Coronary artery (tissue), 2 donors: Measurements from ENCODE around the gene DOCK9.

Experiments
- DNase-seq: peaks from one replicate; pipeline ENCODE4 v3.0.0-alpha.2; 2017; ENCODE audit warnings: low spot score
- H3K27ac ChIP-seq, 2 donors: fragments of 200-600 bp; sonication (generic); one replicate each; pipeline ENCODE4 v1.5.1; 2016 to 2019
- H3K4me3 ChIP-seq: fragments of 200-600 bp; sonication (generic); 2 replicates; pipeline ENCODE4 v1.5.1; 2016; ENCODE audit warnings: mild to moderate bottlenecking, moderate library complexity
- TF ChIP-seq, protein P1 (sequence below): fragments of 200-600 bp; sonication (generic); IDR thresholded peaks from one replicate; pipeline ENCODE4 v1.5.1; 2019; ENCODE audit warnings: antibody characterized with exemption

Gene DOCK9

DNA sequence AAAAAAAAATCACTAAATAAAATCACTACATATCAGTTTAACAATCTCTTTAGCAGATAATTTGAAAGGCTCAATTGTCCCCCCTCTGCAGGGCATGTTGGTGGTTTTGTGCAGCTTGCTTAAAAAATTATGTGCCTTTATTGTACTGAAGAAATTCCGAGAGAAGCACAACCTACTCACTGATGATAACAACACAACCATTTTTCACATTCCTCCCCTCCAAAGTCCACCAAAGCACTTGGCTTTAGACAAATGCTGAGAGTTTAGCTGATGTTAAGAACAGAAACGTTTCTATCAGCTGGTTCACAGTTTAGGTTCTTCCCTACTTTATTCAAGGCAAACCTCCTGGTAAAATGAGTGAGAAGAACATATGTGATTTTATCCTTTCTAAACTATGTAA, 923 bp downstream of the DOCK9 start:
- no peak for DNase-seq
- TF ChIP-seq, protein P1, sequence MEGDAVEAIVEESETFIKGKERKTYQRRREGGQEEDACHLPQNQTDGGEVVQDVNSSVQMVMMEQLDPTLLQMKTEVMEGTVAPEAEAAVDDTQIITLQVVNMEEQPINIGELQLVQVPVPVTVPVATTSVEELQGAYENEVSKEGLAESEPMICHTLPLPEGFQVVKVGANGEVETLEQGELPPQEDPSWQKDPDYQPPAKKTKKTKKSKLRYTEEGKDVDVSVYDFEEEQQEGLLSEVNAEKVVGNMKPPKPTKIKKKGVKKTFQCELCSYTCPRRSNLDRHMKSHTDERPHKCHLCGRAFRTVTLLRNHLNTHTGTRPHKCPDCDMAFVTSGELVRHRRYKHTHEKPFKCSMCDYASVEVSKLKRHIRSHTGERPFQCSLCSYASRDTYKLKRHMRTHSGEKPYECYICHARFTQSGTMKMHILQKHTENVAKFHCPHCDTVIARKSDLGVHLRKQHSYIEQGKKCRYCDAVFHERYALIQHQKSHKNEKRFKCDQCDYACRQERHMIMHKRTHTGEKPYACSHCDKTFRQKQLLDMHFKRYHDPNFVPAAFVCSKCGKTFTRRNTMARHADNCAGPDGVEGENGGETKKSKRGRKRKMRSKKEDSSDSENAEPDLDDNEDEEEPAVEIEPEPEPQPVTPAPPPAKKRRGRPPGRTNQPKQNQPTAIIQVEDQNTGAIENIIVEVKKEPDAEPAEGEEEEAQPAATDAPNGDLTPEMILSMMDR, result no peak
- H3K27ac ChIP-seq, result peak overlapping the region in 1 of 2 donors; percentile 61

GRCh38 chr13:98976338-98976737, 1.5 kb downstream of the DOCK9 start:
- TF ChIP-seq, protein P1, result no peak
- Histone ChIP-seq H3K27ac (peak overlapping the region in 1 of 2 donors; percentile 48), H3K4me3 (peak overlapping the region; percentile 65)
- DNase-seq, result no peak

More for the DNA sequence above, 923 bp downstream of the DOCK9 start:
- H3K4me3 ChIP-seq, result peak overlapping the region; percentile 65

DNA sequence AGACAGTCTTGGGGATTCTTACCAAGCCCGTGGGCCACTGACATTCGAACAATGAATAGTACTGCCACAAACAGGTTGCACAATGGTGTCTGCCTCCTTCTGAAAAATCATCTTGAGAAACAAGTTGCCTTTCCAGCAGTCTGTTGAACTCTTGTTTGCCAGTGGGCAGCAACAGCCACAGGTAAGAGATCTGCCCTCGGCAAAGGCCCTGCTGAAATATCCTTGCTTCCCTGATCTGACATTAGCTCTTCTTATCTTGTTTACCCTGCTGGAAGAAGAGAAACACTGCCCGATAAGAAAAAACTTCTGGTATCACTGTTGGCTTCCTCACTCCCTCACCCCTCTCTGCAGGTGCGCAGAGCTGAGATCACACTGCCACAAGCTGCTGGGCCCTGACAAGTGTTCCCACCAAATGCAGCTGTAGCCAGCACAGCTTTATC, 2.0 kb downstream of the DOCK9 start:
- H3K27ac ChIP-seq, result peak overlapping the region in 1 of 2 donors; percentile 48
- no peak for DNase-seq
- TF ChIP-seq, protein P1, result no peak

GRCh38 chr13:98974053-98974452, 3.8 kb downstream of the DOCK9 start:
- TF ChIP-seq, protein P1, result no peak
- peak overlapping the region; percentile 16 for H3K4me3 ChIP-seq
- H3K27ac ChIP-seq, result peak overlapping the region in 1 of 2 donors; percentile 71
- DNase-seq, result no peak

More for the DNA sequence above, 2.0 kb downstream of the DOCK9 start:
- peak overlapping the region; percentile 65 for H3K4me3 ChIP-seq

GRCh38 chr13:98972627-98973026, 5.2 kb downstream of the DOCK9 start:
- DNase-seq, result no peak
- TF ChIP-seq, protein P1, result no peak
- H3K27ac ChIP-seq, result peak overlapping the region in 1 of 2 donors; percentile 37
- H3K4me3 ChIP-seq, result peak overlapping the region; percentile 17

GRCh38 chr13:98972059-98972458, 5.8 kb downstream of the DOCK9 start:
- no peak for DNase-seq
- H3K4me3 ChIP-seq, result no peak overlapping the region
- H3K27ac ChIP-seq, result peak overlapping the region in 1 of 2 donors; percentile 37
- TF ChIP-seq, protein P1, result no peak

DNA sequence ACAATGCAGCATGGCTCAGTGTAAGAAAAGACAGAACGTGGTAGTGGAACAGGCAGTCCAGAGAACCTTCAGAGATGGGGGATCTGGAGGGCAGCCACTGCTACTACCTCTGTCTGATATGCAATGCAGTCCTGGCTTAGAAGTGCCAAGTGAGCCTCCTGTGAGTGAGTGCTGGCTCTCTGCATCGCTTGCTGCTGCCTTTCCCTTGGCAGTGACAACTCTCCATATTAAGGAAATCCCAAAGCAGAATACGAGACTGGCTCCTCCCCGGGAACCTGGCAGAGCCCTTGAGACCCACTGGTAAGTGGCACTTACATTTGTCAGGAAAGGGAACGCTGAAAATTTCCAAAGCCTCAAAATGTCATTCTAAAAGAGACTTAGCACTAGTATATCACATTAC, 7.5 kb downstream of the DOCK9 start:
- TF ChIP-seq, protein P1, result no peak
- H3K27ac ChIP-seq, result peak overlapping the region in 1 of 2 donors; percentile 17
- DNase-seq, result no peak
- peak overlapping the region; percentile 2 for H3K4me3 ChIP-seq
